HG02885 (cell line): Measurements from ENCODE around the gene B3GALT4.
"Not testable (repeated sequence)": the region's sequence is repeated elsewhere in the genome, so short reads cannot be mapped to it uniquely, and the experiment has no call there.

Experiments
- ATAC-seq: cut with Tn5 transposase; IDR thresholded peaks from one replicate; pipeline ENCODE4 v1.9.1; 2021; ENCODE audit warnings: mild to moderate bottlenecking; ENCODE audit not compliant: unreplicated experiment, poor library complexity

The B3GALT4 gene

GRCh38 chr6:33271468-33272274, 5.3 kb upstream of the B3GALT4 start, which contains the start of the genes RPS18 and VPS52:
TSS of gene RPS18 (plus strand) at chr6:33272075. CDS start at chr6:33272120, 45 bp downstream.
TSS of gene VPS52 (minus strand) at chr6:33271876. CDS start at chr6:33271675, 201 bp downstream.
- ATAC-seq, result peak; percentile 88

DNA sequence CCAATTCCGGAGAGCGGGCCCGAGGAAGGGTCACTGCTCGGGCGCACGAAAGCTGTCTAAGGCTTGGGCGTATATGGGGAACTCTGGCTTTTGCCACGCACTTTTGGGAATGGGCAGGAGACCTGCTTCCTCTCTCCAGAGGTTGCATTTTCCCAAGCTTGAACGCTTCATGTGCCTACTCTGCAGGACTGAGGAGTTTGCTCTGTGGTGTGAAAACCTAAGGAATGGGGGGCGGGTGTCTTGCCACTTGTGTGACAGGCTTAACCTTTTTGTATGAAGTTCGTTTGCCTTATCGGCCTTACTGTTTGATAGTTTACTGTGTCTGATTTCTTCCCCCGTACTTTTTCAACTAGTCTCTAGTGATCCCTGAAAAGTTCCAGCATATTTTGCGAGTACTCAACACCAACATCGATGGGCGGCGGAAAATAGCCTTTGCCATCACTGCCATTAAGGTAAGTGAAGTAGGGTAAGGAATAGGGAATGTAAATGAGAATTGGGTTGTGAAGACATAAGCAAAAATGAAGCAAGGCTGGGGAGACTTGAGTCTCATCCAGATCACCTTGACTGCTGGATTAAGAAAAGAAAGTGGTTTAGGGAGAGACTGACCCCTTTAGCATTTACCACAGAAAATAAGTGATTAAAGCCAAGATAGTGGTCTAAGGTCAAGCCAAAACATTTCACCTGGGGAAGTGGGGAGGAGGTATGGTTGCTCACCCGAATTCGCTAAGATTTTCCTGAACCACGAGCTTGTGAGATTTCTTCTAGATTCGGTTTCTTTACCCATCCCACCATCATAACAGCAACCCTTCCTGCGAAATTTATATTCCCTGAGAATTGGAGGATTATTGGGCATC, 4.4 kb upstream of the B3GALT4 start:
- ATAC-seq, result peak; percentile 19

GRCh38 chr6:33273129-33273923, 3.6 kb upstream of the B3GALT4 start:
- no peak for ATAC-seq

DNA sequence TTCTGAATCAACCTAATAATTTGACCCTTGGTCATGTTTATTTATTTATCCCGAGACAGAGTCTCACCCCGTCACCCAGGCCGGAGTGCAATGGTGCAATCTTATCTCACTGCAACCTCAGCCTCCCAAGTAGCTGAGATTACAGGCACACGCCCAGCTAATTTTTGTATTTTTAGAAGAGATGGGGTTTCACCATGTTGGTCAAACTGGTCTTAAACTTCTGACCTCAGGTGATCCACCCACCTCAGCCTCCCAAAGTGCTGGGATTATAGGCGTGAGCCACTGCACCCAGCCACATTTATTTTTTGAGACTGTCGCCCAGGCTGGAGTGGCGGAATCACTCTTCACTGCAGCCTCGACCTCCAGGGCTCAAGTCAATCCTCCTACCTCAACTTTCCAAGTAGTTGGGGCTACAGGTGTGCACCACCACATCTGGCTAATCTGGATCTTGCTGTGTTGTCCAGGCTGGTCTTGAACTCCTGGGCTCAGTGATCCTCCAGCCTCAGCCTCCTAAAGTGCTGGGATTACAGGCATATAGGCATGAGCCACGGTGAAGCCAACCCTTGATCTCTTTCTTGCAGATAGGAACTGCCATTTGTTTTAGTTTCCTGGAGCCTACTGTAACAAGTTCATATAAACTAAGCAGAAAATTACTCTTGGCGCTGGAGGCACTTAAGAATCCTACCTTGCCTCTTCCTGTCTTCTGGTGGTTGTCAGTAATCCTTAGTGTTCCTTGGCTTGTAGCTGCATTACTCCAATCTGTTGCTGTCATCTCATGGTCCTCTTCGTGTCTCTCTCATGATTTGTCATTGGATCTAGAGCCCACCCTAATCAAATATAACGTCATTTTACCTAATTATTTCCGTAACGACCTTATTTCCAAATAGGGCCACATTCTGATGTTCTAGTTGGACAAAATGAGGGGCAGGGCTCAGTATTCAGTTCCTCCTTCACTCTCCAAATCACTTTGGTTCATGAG, 2.7 kb upstream of the B3GALT4 start:
- no peak for ATAC-seq

DNA sequence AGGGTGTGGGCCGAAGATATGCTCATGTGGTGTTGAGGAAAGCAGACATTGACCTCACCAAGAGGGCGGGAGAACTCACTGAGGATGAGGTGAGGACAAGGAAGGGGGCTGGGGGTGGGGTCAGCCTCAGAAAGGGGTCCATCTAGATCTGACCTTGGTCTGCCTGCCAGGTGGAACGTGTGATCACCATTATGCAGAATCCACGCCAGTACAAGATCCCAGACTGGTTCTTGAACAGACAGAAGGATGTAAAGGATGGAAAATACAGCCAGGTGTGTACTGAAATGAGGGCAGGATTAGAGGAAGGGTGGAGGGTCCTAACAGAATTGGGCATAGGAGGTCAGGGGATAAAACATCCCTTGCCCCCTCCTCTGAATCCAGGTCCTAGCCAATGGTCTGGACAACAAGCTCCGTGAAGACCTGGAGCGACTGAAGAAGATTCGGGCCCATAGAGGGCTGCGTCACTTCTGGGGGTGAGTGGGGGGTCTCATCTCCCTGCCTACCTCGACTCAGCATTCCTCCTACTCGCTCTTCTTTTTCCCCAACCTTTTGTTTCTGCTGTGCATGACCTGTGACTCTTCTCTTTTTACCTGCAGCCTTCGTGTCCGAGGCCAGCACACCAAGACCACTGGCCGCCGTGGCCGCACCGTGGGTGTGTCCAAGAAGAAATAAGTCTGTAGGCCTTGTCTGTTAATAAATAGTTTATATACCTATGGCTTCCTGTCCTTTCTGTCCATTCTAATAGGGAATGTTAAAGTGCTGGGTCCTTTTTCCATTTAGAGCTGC, 935 bp upstream of the B3GALT4 start:
- ATAC-seq, result not testable (repeated sequence)

- no peak for ATAC-seq
Measured at GRCh38 chr6:33276581-33276863, 401 bp upstream of the B3GALT4 start.

- ATAC-seq, result no peak
Measured at GRCh38 chr6:33277663-33278391, 904 bp downstream of the B3GALT4 start.

GRCh38 chr6:33278392-33278741, 1.4 kb downstream of the B3GALT4 start:
- ATAC-seq, result no peak

DNA sequence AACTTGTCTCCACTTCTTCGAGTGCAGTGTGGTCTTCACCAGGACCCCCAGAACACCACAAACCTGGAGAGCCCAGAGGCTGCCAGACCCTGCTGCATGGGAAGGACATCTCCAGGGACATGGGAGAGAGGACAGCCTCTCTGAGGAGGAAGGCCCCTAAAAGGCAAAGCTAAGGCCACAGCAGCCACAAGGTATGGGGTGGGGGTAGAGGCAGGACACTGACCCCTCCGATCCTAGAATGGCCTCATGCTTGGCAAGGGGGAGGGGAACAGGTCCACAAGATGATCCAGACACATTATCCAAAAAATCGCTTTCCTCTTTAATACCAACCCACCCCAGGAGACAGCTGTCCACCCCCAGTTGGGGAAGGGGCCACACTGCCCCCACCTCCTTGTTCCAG, 1.9 kb downstream of the B3GALT4 start:
- ATAC-seq, result no peak

DNA sequence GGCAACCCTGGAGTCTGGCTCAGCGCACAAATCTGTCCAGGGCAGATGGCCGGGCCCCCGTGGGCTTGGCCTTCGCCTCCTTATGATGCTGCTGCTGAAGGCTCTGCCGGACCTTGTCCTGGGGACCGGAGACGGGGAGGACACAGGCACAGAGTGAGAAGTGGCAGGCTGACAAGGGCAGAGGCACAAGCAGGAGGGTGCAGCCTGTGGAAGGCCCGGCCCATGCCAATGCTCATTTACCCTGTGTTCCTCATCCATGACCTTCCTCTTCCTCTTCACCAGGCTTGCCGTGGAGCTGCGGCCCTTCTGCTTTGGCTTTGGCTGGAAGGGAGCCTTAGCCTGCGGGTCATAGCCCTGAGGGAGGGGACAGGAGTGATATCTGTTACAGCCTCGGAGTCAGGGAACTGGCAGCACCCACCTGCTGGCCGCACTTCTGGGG, 2.4 kb downstream of the B3GALT4 start:
- no peak for ATAC-seq

GRCh38 chr6:33279971-33280511, 3.1 kb downstream of the B3GALT4 start:
- ATAC-seq, result no peak

DNA sequence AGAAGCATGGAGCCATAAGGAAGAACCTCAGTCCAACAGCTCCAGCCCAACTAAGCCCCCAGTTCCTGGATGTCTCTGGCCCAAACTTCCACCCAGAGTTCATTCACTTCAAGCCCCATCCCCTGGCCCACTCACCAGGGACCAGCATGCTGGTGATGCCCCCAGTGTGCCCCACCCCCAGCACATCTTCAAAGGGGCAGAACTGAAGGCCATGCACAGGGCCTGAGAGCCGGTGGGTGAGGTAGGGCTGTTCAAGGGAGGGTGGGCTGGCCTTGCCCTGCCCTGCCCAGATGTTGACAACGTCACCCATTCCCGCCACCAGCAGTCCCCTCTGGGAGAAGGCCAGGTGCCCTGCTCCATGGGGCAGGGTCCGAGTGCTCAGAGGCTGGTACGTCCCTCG, 3.6 kb downstream of the B3GALT4 start:
- no peak for ATAC-seq

DNA sequence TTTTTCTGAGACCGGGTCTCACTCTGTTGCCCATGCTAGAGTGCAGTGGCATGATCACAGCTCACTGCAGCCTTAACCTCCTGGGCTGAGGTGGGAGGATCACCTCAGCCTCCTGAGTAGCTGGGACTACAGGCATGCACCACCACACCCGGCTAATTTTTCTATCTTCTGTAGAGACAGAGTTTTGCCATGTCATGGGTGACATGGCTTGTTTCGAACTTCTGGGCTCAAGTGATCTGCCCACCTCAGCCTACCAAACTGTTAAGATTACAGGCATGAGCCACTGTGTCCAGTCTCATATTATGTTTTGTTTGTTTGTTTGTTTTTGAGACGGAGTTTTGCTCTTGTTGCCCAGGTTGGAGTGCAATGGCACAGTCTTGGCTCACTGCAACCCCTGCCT, 8.3 kb downstream of the B3GALT4 start:
- ATAC-seq, result not testable (repeated sequence)

DNA sequence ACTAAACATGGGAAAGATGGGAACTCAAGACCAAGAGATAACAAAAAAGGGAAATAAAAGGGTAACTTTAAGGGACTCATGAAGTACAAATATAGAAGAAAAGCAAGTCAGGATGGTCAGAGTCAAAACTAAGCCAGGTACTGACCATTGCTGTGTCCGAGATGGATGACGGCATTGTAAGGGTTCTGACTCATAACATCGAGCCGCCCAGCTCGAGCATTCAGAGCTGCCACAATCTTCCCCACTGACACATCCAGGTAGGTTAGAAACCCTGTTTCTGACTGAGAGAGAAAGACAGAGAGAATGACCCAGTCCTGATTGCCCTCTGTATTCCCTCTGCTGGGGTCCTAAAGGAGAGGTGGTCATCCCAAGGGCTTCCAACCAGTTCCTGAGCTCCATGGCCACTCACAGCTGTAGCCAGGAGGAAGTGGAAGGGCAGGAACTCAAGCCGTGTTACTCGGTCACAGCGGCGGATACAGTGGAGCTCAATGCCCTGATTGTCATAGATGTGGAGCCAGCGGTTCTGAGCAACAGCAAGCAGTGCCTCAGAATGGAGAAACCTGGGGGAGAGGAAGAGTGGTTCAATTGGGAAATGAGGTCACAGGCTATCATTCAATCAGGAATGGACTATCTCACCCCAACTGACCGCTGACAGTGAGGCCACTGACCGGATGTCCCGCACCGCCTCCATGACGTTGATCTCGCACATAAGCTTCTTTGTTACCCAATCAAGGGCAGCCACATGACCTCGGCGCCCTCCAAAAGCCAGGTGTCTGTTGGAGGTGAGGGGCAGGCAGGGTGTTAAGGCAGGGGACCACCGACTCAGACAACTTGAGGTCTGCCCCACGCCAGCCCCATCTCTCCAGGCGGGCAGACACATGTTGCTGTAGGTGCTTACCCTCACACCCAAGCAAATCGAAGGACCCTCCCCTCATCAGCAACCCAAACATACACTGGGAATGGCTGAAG, 10.3 kb downstream of the B3GALT4 start:
- no peak for ATAC-seq

GRCh38 chr6:33288141-33288920, 11.4 kb downstream of the B3GALT4 start:
- no peak for ATAC-seq
